Stimulated activated effector memory CD8-positive, alpha-beta T cell treated with anti-CD3 and anti-CD28 coated beads, Interleukin-12 subunit alpha, Interleukin-12 subunit beta, amount 100 ng/mL, for 72 hours (primary cell): ENCODE results near the gene VAT1L.

Experiments used
- ATAC-seq: fragments of 150-1000 bp; cut with Tn5 transposase; 2 replicates; pipeline ENCODE4 v1.10.0; 2021
- DNase-seq, 2 donors: peaks; one replicate each; pipeline ENCODE4 v3.0.0; 2021 to 2022; ENCODE audit warnings: low spot score in 2 of 2
- H3K27ac Mint-ChIP-seq: one replicate; pipeline ENCODE4 v1.8.0; 2022; ENCODE audit warnings: mild to moderate bottlenecking, mixed read lengths
- H3K36me3 Mint-ChIP-seq: one replicate; pipeline ENCODE4 v1.8.0; 2022; ENCODE audit warnings: mild to moderate bottlenecking, mixed read lengths
- H3K4me1 Mint-ChIP-seq: one replicate; pipeline ENCODE4 v1.8.0; 2022; ENCODE audit warnings: mixed read lengths
- H3K4me3 Mint-ChIP-seq: one replicate; pipeline ENCODE4 v1.8.0; 2022; ENCODE audit warnings: mild to moderate bottlenecking, mixed read lengths
- H3K9me3 Mint-ChIP-seq: one replicate; pipeline ENCODE4 v1.8.0; 2022; ENCODE audit warnings: mixed read lengths

VAT1L gene

DNA sequence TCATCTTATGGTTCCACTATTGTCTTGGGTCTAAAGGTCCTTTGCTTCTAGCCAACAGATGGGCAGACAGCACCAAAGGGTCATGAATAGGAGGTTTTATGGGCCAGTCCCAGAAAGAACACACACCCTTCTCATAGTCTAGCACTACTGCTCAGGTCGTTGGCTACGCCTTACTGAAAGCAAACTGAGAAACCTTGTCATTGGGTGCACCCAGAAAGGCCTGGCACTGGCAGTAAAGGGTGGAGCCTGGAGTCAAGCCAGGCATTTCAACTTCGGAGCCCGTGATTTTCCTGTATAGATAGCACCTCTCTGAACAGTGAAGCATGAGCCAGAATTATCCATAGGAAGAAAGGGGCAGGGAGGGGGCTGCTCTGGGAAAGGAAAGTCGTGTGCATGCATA, 74.9 kb downstream of the VAT1L start:
- peaks cover 4% of the 10 kb centered on the region for H3K4me1 Mint-ChIP-seq
- DNase-seq (no peak), ATAC-seq (no peak)
- no peaks in the 10 kb centered on the region for H3K36me3 Mint-ChIP-seq
- no peak overlapping the region for H3K27ac Mint-ChIP-seq
- H3K4me3 Mint-ChIP-seq: no peak overlapping the region
- H3K9me3 Mint-ChIP-seq: no peaks in the 10 kb centered on the region

DNA sequence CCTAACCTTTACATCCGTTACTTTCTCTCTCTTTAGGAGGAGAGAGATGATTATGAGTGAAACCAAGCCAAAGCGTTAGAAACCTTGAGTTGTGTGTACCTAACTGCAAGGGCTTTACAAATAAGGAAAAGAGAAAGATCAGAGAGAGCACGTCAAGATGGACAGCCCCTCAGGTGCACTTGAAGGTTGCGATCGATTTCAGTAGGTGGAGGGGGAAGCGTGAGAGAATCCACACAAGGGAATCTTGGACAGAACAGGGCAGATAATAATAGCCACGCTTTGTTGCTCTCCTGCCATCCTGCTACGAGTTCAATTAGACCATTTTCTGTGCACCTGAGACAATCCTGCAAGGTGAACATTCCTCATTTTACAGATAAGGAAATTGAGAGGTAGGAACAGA, 78.4 kb downstream of the VAT1L start:
- H3K27ac Mint-ChIP-seq: no peak overlapping the region
- no peak overlapping the region for H3K4me3 Mint-ChIP-seq
- ATAC-seq (no peak), DNase-seq (no peak)
- peaks cover 12% of the 10 kb centered on the region for H3K4me1 Mint-ChIP-seq
- no peaks in the 10 kb centered on the region for H3K9me3 Mint-ChIP-seq
- no peaks in the 10 kb centered on the region for H3K36me3 Mint-ChIP-seq

DNA sequence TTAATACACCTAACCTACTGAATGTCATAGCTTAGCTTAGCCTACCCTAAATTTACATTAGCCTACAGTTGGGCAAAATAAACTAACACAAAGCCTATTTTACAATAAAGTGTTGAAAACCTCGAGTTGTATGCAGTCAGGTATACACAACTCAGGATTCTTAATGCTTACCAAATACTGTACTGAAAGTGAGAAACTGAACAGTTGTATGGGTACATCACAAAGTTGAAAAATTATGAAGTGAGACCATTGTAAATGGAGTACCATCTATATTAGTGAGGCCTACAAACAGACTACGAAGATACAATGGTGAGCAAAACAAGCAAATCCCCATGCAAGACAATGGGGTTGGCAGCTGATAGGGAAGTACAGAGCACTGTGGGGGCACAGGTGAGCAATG, 79.7 kb downstream of the VAT1L start:
- H3K4me3 Mint-ChIP-seq: no peak overlapping the region
- no peaks in the 10 kb centered on the region for H3K9me3 Mint-ChIP-seq
- no peak for DNase-seq
- no peaks in the 10 kb centered on the region for H3K36me3 Mint-ChIP-seq
- H3K27ac Mint-ChIP-seq: no peak overlapping the region
- peaks cover 12% of the 10 kb centered on the region for H3K4me1 Mint-ChIP-seq
- peak; percentile 12 for ATAC-seq

- Mint-ChIP-seq H3K4me1 (peaks cover 12% of the 10 kb centered on the region), H3K9me3 (no peaks in the 10 kb centered on the region), H3K4me3 (no peak overlapping the region), H3K36me3 (no peaks in the 10 kb centered on the region), H3K27ac (no peak overlapping the region)
- no peak for DNase-seq
- ATAC-seq: peak; percentile 65
These were observed 80.1 kb downstream of the VAT1L start for GRCh38 chr16:77868478-77868877.

DNA sequence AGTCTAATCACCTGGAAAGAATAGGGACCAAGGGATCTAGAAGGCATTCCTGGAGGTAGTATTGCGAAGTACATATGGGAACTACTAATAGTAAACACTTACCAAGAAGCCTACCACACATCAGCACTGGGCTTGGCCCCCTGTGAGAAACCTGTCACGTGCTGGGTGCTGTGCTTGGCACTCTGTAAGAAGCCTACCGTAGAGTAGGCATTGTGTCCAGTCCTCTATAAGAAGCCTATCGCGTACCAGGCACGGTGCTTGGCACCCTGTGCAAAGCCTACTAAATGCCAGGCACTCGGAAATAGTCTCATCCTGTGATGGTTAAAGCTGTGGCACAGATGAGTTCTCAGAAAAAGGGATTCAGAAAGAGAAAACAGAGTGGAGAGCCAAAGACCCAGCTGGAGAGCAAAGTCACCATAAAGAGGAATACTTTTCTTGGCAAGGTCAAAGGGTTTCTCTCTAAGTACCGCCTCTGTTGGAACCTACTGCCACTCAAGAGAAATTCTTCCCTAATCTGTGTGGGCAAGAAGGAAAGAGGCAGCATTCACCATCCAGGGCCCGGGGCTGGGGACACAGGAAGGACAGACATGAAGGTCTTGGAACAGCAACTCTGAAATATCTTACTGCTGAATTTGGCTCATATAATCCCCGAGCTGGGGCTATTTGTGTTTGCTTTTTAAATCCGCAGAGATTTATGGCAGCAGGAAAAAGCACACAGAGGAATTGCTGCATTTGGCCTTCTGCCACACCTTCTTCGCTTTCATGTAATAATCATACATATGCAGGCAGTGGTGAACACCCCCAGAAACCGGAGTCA, 81.8 kb downstream of the VAT1L start:
- Mint-ChIP-seq H3K9me3 (no peaks in the 10 kb centered on the region), H3K4me1 (peaks cover 12% of the 10 kb centered on the region), H3K36me3 (no peaks in the 10 kb centered on the region), H3K4me3 (no peak overlapping the region), H3K27ac (no peak overlapping the region)
- ATAC-seq: no peak
- no peak for DNase-seq

GRCh38 chr16:77871932-77872331, 83.6 kb downstream of the VAT1L start:
- H3K4me3 Mint-ChIP-seq: no peak overlapping the region
- H3K27ac Mint-ChIP-seq: no peak overlapping the region
- no peaks in the 10 kb centered on the region for H3K36me3 Mint-ChIP-seq
- DNase-seq (no peak), ATAC-seq (no peak)
- H3K9me3 Mint-ChIP-seq: no peaks in the 10 kb centered on the region
- peaks cover 12% of the 10 kb centered on the region for H3K4me1 Mint-ChIP-seq

DNA sequence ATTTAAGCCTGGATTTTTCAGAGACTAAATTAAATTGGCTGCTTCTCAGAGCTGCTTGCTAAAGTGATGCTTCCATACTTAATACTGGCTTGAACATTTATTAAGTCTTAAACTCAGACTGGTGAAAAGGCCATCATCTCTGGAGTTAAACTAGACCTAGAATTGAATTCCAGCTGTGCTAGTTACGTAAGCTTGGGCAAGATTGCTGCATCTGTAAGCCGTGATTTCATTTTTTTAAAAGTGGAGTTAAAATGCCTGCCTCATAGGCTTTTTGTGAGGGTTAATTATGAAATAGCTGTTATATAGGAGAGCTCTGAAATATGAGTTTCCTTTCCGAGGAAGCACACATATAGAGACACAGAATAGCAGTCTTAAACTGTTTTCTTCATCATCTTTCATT, 84.7 kb downstream of the VAT1L start:
- peaks cover 11% of the 10 kb centered on the region for H3K4me1 Mint-ChIP-seq

GRCh38 chr16:77874347-77874746, 86.0 kb downstream of the VAT1L start:
- Mint-ChIP-seq H3K4me1 (no peaks in the 10 kb centered on the region), H3K27ac (no peak overlapping the region), H3K9me3 (no peaks in the 10 kb centered on the region), H3K4me3 (no peak overlapping the region), H3K36me3 (no peaks in the 10 kb centered on the region)
- ATAC-seq: no peak
- DNase-seq: no peak

More for the DNA sequence above, 84.7 kb downstream of the VAT1L start:
- H3K9me3 Mint-ChIP-seq: no peaks in the 10 kb centered on the region
- H3K4me3 Mint-ChIP-seq: no peak overlapping the region
- no peak for ATAC-seq
- DNase-seq: no peak
- H3K27ac Mint-ChIP-seq: no peak overlapping the region
- H3K36me3 Mint-ChIP-seq: no peaks in the 10 kb centered on the region

DNA sequence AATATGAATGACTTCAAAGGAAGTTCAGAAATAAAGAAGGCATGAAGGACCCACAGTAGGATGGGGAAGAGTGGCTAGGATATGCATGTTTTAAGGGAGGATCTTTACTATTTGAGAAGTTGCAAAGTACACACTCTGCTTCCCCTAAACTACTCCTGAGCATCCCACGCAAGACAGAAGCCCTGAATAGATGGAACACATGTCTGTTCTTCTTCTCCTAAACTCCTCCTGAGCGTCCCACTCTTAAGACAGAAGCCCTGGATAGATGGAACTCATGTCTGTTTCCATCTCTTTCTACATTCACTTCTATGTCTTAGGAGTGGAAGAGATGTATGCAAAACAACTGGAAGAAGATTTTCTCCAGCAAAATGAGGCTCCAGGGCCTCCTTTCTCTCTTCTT, 88.4 kb downstream of the VAT1L start:
- H3K27ac Mint-ChIP-seq: no peak overlapping the region
- H3K36me3 Mint-ChIP-seq: no peaks in the 10 kb centered on the region
- ATAC-seq (no peak), DNase-seq (no peak)
- no peaks in the 10 kb centered on the region for H3K4me1 Mint-ChIP-seq
- no peak overlapping the region for H3K4me3 Mint-ChIP-seq
- H3K9me3 Mint-ChIP-seq: no peaks in the 10 kb centered on the region

DNA sequence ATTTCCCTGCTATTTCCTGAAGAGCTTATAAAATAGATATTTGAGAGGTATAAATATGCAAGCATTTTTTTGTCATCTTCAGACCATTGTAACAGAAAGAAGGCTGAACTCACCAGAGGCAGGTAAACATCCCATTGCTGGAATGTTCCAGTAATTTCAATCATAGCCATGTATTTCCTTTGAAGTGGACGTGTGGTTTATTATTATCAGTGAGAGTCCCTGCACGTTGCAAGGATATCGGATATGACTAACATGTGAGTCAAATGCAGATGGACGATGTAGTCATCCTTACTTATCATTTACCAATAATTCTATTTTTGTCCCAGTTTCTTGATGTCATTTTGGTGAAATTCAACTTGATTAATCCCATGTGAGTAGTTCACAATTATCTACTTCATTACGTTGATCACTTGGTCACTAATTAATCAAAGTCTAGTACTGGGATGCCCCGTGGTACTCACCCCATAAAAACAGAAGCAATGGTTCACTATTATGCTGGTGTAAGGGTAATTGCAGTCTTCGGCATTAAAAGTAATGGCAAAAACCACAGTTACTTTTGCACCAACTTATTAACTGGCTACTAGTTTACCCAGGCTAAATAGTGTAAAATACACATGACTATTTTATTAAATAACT, 89.5 kb downstream of the VAT1L start:
- H3K4me3 Mint-ChIP-seq: no peak overlapping the region
- ATAC-seq (no peak), DNase-seq (no peak)
- H3K27ac Mint-ChIP-seq: no peak overlapping the region
- no peaks in the 10 kb centered on the region for H3K36me3 Mint-ChIP-seq
- H3K9me3 Mint-ChIP-seq: no peaks in the 10 kb centered on the region
- H3K4me1 Mint-ChIP-seq: no peaks in the 10 kb centered on the region

- H3K27ac Mint-ChIP-seq: no peak overlapping the region
These were observed 93.1 kb downstream of the VAT1L start for GRCh38 chr16:77881355-77882030.

GRCh38 chr16:77882358-77882757, 94.0 kb downstream of the VAT1L start:
- H3K27ac Mint-ChIP-seq: no peak overlapping the region
- H3K36me3 Mint-ChIP-seq: no peaks in the 10 kb centered on the region
- no peaks in the 10 kb centered on the region for H3K4me1 Mint-ChIP-seq
- ATAC-seq: no peak
- no peak for DNase-seq
- H3K4me3 Mint-ChIP-seq: no peak overlapping the region
- H3K9me3 Mint-ChIP-seq: no peaks in the 10 kb centered on the region

More at GRCh38 chr16:77881355-77882030, 93.1 kb downstream of the VAT1L start:
- Mint-ChIP-seq H3K9me3 (no peaks in the 10 kb centered on the region), H3K4me1 (no peaks in the 10 kb centered on the region), H3K4me3 (no peak overlapping the region), H3K36me3 (no peaks in the 10 kb centered on the region)
- DNase-seq (no peak), ATAC-seq (no peak)

DNA sequence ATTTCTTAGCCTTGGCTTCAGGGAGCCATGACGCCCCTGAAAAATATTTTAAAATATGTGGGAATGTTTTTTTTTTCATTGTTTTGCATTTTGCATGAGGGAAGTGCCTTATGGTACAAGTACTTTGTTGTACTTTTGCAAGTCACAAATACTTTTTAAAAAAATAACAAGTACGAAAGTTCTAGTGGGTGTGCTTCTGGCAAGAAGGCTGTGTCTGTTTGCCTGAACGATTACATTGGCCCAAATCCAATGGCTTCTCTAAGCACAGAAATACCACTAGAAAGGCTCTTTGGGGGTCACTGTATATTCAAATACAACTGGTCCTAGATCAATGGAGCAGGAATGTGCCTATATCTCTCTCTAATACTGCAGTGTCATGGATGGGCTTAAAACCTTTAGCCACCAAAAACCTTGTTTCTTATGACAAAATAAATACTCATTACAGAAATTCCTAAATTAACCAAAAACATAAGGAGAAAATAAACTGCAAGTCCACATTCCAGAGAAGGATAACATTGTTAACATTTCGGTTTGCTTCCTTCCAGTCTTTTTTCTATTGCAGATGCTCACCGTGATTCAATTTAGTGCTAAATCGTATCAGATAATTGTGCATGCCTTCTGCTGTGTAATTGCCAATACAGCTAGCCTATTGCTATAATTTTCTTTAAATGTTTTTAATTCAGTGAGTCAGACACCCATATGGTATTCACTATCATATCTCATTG, 97.4 kb downstream of the VAT1L start:
- H3K27ac Mint-ChIP-seq: no peak overlapping the region
- no peak overlapping the region for H3K4me3 Mint-ChIP-seq
- ATAC-seq (no peak), DNase-seq (no peak)
- no peaks in the 10 kb centered on the region for H3K36me3 Mint-ChIP-seq
- no peaks in the 10 kb centered on the region for H3K4me1 Mint-ChIP-seq
- no peaks in the 10 kb centered on the region for H3K9me3 Mint-ChIP-seq

DNA sequence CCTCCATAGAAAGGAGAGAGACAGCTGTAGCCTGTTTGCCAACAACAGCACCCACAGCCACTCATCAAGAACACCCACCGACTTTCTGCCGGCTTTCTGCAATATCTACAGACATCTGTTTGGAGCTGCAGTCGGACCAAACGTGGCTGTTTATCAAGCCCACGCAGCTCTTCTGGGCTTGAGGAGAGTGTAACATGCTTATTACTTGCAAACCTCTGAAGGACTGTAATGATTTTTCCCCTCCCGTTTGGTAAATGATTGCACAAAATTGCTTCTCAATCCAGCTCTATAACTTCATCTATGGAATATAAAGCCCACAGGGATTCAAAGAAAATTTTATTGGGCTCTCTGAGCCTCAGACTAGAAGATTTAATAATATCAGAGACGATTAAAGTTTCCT, 100.5 kb downstream of the VAT1L start:
- no peaks in the 10 kb centered on the region for H3K9me3 Mint-ChIP-seq

DNA sequence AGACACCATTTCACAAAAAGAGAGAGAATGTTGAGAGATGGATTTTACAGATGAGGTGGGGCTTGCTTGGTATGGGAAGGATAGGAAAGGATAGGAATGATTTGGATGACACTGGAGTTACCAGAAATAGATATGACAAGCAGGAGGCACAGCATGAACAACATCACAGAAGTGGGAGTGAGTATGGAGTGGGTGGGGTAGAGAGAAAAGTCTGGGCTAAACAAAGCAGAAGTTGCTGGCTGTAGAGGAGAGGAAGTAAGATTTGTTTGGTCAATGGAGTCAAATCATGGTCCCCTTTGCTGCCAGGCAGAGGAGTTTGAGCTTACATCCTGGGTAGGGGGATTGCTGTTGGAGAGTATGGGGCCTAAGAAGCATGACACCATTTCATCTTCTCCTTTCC, 101.7 kb downstream of the VAT1L start:
- ATAC-seq: no peak
- H3K4me3 Mint-ChIP-seq: no peak overlapping the region
- H3K27ac Mint-ChIP-seq: no peak overlapping the region
- no peaks in the 10 kb centered on the region for H3K36me3 Mint-ChIP-seq
- H3K4me1 Mint-ChIP-seq: no peaks in the 10 kb centered on the region
- DNase-seq: no peak
- no peaks in the 10 kb centered on the region for H3K9me3 Mint-ChIP-seq

More for the DNA sequence above, 100.5 kb downstream of the VAT1L start:
- Mint-ChIP-seq H3K4me1 (no peaks in the 10 kb centered on the region), H3K4me3 (no peak overlapping the region), H3K27ac (no peak overlapping the region), H3K36me3 (no peaks in the 10 kb centered on the region)
- DNase-seq (no peak), ATAC-seq (no peak)
